ENCODE measurements around the gene UBE3D.

DNA sequence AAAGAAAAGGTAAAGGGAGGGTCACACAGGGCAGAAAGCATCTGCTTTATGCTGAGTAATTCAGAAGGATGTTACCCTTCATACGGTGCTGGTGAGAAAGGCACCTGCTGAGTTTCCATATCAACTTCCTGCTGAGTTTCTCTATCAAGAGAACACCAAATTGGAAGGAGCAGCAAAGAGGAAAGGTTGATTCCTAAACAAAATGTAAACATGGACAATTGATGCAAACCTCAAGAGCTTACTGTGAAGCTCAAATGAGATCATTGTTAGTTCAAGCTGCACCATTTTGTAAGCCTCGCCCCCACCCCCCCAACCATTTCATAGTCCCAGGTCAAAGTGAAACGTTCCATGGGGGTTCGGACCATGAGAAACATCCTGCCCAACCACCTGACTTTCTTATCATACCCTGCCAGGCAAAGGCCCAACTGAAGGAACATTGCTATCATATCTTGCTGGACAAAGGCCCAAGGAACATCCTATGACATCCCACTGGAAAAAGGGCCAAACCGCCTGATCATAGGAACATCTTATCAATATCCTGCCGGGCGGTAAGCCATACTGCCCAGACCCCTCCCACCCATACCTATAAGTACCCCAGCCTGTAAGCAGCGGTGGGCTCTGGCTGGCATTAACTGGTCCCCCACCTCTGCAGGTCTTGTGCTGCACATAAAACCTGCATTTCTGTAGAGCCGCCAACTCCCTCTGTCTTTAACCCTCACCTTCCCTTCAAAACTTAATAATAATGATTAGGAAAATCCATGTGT is 171.6 kb downstream of the UBE3D start:
- TF ChIP-seq, protein P1, sequence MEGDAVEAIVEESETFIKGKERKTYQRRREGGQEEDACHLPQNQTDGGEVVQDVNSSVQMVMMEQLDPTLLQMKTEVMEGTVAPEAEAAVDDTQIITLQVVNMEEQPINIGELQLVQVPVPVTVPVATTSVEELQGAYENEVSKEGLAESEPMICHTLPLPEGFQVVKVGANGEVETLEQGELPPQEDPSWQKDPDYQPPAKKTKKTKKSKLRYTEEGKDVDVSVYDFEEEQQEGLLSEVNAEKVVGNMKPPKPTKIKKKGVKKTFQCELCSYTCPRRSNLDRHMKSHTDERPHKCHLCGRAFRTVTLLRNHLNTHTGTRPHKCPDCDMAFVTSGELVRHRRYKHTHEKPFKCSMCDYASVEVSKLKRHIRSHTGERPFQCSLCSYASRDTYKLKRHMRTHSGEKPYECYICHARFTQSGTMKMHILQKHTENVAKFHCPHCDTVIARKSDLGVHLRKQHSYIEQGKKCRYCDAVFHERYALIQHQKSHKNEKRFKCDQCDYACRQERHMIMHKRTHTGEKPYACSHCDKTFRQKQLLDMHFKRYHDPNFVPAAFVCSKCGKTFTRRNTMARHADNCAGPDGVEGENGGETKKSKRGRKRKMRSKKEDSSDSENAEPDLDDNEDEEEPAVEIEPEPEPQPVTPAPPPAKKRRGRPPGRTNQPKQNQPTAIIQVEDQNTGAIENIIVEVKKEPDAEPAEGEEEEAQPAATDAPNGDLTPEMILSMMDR (IDR thresholded peaks at IDR 0.05; ENCODE audit: control extremely low read depth in 1 of 3, insufficient read depth in 1 of 3, low read depth in 1 of 3, low read length in 3 of 3): no peak
- no peak for TF ChIP-seq CREB1 (IDR thresholded peaks at IDR 0.05)

All from H1 (cell line).